Activated naive CD4-positive, alpha-beta T cell treated with anti-CD3 and anti-CD28 coated beads, Interleukin-2, amount 50 U/mL, for 16 hours (primary cell): Measurements from ENCODE around the gene PTBP1.
A peak's percentile ranks its signal among the peaks of the same experiment; 100 is the strongest.

Experiments used
- DNase-seq: peaks from one replicate; pipeline ENCODE4 v3.0.0-alpha.2; 2020

PTBP1 gene

DNA sequence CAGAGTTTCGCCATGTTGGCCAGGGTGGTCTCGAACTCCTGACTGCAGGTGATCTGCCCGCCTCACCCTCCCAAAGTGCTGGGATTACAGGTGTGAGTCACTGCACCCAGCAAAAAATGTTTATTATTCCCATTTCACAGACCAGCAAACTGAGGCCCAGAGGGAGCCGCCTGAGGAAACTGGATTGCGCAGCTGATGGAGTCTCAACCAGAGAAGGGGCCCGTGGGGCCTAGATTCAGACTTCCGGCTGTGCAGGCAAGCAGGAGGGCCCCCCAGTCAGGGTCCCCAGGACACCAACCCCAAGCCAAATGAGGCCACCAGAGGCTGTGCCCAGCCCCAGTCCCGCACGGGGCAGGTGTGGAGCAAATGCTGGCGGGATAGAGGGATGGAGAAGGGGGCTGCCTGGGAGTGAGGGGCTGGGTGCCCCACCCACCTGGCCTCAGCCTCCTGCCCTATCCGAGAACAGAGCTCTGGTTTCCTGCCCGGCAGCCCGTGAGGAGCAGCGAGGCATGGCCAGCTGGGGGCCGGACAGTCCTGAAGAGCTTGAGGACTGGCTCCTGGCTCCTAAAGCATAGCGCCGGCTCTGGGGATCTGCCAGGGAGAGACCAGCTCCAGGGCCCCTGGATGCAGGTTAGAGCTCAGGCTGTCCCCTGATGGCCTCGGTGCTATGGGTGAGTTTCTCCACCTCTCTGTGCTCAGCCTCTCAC, 24.4 kb upstream of the PTBP1 start:
- no peak for DNase-seq

DNA sequence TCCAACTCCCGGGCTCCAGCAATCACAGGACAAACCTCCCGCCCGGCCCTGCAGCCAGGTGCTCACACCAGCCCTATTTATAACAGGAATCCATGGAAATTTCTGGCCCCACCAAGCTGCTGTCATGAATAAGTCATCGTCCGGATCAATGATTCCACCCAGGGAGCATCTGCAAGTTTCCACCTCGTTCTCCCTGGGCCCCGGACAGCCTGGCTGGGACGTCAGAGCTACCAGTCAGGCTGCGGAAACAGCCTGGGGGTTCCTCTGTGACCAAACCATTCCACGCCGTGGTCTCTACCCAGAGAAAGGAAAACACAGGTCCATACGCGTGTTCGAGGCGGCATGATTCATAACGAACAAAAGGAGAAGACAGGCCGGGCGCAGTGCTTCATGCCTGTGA, 20.7 kb upstream of the PTBP1 start:
- no peak for DNase-seq

DNA sequence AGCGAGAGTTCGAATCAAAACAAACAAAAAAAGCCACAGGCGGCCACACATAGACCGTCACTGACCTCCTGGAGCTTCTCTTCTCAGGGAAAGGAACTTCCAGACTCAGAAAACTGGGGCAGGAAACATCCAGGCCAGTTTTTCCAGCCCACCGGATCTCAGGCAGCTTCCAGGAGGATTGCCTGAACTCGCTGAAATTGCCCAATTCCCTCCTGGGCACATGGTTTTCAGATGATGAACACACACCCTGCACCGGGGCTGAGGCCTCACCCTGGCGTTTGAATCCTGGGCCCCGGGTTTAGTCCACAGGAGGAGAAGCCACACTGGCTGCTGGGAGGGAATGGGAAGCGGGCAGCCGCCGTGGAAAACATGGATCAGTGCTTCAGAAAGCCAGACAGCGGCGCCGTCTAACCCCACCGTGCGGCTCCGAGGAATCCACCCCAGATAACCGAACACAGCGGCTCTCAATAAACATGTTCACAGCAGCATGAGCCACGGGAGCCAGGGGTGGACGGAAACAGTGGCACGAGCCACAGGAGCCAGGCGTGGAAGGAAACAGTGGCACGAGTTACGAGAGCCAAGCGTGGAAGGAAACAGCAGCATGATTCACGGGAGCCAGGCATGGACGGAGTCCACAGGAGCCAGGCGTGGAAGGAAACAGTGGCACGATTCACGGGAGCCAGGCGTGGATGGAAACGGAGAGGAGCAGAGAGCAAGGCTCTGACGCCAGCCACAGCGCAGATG, 18.2 kb upstream of the PTBP1 start:
- no peak for DNase-seq

DNA sequence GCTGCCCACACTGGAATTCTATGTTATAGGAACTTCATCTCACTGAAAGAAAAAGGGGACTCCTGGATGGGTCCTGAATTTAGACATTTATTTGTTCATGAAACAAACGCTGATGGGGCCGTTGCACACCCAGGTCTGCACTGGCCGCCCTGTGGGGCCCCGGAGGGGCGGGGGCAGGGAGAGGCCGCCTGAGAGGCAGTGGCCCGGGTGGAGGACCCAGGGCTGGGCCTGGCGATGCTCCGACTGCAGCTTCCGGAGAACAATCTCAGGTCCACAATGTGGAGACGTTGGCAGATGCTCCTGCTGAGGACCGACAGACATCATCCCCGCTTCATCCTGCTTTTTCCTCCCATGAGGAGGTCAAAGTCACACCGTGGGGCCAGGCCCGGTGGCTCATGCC, 16.3 kb upstream of the PTBP1 start:
- DNase-seq = no peak

DNA sequence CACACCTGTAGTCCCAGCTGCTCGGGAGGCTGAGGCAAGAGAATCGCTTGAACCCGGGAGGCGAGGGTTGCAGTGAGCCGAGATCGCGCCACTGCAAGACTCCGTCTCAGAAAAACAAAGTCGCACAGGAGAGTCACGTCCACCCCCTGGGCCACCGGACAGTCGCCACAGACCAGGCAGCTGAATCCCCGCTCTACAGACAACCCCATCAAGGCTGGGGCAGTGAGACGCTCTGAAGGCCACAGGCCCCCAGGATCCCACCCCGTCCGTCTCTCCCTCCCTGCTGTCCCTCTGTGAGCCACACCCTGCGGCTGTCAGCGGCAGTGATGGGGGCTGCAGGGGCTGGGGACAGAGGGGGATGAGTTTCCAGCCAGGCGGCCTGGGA, 15.5 kb upstream of the PTBP1 start:
- no peak for DNase-seq

DNA sequence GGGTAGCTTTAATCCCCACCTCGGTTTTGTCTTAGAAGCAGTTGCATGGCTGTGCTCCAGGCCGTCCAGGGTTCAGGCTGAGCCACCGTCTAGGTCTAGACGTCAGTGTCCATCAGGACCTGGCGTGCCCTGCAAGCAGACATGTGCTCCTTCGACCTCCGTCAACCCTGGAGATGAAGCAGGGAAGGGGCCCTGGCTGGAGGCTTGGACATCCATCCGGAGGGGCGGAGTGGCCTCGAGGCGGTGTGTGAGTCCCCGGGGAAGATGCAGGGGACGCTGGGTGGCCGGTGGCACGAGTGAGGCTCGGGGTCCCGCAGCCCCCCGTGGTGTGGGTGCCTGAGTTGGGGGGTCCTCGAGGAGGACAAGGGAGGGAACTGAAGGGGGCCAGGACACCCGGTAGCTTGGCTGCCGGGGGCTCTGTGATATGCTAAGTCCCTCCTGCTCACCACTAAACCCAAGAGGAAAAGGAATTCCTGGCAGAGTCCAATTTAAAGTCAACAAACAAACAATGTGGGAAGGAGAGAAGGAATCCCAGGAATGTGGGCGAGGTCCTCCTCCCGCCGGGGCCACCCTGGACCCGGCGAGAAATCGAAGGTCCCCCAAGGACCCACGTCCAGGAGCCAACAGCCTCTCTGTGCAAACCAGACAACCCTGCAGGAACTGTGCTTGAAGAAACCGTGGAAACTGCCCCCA, 14.9 kb upstream of the PTBP1 start:
- DNase-seq = no peak

DNA sequence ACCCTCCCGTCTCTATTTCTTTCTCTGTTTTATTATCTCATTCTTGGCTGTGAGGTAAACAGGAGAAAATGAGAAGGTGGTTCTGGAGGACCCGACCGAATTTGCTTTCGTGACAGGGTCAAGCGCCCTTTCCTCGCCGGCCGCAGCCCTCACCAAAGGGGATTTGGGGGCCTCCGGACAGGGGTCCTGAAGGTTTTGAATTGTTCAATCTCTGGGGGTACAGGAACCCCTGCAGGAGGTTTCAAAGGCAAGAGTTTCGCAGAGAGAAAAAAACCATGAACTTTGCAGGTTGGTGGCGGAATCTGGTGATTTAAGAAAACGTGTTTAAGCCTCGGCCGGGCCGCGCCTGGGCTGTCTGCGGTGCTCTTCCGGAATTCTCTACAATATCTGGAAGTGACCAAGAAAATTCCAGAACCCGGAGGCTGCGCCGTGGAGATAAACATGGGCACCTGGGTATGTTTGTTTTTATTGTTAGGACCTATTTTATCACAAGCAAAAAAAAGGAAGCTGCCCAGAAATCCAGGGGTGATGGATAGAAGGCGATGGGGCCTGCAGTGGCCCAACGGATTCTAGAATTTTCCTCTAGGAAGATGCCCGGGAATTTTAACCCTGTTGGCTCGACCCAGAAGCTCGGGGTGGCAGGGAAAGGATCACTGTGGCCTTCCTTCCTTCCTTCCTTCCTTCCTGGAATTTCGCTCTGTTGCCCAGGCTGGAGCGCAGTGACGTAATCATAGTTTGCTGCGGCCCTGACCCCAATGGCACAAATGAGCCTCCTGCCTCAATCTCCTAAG, 14.2 kb upstream of the PTBP1 start:
- no peak for DNase-seq

DNA sequence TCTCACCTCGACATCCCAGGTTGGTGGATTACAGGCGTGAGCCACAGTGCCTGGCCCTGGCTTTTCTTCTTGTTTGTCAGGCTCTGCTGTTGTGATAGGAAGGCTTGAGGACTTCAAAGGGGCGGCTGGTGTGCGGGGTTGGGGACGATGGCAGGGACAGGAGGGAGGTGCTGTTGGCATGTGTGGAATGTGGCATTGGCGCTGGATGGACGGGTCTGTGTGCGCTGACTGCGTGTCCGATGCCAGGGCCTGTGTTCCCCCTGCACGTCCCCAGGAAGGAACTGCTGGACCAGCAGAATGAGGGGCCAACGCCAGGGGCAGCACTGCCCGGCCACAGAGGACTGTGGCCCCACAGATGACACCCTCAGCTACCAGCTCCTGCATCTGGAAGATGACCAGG, 12.7 kb upstream of the PTBP1 start:
- DNase-seq = no peak

DNA sequence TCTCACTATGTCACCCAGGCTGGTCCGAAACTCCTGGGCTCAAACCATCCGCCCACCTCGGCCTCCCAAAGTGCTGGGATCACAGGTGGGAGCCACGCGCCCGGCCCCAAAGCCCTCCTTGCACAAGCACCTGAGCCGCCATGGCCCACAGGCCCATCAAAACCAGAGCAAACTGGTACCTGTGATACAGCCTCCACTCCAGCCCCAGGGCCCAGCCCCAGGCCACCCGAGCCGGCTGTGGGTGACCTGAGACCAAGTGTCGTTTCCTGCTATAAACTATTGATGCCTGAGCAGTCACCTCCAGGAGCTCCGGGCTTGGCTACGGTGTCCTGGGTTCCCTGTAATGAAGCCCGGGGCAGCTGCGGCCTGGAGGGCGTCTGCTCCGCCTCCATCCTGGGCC, 9.7 kb upstream of the PTBP1 start:
- no peak for DNase-seq

DNA sequence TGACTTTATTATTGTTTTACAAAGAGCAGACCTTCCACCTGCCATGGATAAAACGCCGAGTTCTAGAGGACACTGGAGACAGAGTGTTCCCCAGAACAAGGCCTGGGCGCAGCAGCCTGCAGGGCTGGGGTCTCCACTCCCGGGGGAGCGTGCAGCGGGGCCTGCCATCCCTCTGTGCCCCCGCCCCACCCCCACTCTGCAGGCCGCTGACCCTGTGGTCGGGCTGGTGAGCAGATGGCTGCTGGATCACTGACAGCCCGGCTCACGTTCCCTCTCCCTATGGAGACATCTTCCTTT, 8.6 kb upstream of the PTBP1 start:
- DNase-seq = no peak

DNA sequence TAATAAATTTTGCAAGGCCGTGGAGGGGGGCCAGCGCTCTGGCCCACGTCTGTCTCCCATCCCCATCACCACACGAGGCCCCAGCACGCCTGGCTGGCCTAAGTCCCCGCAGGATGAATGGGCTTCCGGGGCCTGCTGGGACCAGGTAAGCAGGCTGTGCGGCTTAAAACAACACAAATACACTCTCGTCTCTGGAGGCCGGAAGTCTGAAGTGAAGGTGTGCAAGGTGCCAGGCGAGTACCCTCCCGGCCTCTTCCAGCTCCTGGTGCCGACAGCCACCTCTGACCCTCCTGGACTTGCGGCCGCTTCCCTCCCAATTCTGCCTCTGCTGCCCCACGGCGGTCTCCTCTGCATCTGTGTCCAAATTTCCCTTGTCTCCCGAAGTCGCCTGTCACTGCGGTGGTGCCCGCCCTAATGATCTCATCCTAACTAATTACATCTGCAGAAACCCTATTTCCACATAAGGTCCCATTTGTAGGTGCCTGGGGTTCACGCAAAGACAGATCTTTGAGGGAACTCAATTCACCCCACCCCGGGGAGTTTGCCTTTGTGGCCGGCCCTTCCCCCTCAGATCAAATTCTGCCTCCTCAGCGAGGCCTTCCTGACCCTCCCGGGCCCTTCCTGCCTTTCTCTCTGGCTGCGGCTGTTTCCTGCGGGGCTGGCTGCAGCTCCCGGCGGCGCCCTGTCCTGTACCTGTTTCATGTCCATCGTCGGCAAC, 8.1 kb upstream of the PTBP1 start:
- DNase-seq = no peak

DNA sequence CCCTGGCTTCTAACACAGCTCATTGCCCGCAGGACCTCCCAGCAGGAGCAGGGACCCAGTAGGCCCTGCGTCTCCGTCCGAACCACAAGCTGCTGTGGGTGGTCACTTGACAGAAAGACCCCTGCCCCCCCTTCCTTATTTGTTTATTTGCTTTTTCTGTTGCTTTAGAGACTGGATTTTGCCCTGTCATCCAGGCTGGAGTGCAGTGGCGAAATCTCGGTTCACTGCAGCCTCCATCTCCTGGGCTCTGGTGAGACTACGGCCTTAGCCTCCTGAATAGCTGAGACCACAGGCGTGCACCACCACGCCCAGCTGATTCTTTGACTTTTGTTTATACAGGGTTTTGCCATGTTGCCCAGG, 7.6 kb upstream of the PTBP1 start:
- no peak for DNase-seq

DNA sequence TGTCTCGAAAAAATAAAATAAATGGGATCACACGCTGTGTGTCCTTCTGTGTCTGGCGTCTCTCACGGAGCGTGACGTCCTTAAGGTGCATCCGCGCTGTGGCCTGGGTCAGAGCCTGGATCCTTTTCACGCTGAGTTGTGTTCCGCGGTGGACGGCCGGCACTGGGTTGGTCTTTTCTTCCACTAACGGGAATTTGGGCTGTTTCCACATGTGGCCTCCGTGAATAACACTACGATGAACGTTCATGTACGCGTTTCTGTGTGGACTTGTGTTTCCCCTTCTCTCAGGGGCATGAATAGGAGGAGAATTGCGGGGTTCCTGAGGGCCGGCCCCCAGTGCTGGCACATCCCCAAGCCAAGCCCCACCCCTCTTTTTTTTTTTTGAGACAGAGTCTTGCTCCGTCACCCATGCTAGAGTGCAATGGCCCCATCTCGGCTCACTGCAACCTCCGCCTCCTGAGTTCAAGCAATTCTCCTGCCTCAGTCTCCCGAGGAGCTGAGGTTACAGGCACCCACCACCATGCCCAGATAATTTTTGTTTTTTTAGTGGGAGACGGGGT, 6.2 kb upstream of the PTBP1 start:
- no peak for DNase-seq

DNA sequence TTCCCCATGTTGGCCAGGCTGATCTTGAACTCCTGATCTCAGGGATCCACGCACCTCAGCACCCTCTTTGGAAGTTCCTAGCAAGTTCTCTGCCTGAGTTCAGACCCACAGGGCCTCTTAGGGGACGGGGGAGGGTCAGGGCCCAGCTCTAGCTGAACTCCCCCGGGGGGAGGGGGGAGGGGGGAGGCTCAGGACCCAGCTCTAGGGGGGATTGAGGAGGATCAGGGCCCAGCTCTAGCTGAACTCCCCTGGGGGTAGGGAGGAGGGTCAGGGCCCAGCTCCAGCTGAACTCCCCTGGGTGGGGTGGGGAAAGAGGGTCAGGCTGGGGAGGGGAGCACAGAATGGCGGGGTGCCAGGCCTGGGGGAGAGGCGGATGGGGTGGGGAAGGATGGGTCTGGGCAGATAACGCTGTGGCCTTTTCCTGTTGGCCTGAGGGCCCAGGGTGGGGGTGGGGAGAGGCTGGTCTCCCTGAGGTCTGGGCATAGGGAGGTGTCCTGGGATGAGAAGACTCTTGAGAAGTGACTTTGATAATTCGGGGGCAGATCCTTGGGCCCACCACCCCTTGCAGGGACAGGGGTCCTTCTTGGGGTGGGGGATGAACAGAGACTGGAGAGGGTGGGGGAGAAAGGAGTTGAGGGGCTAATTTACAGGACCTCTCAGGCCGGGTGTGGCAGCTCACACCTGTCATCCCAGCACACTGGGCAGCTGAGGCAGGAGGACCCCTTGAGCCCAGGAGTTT, 5.5 kb upstream of the PTBP1 start:
- DNase-seq = no peak

DNA sequence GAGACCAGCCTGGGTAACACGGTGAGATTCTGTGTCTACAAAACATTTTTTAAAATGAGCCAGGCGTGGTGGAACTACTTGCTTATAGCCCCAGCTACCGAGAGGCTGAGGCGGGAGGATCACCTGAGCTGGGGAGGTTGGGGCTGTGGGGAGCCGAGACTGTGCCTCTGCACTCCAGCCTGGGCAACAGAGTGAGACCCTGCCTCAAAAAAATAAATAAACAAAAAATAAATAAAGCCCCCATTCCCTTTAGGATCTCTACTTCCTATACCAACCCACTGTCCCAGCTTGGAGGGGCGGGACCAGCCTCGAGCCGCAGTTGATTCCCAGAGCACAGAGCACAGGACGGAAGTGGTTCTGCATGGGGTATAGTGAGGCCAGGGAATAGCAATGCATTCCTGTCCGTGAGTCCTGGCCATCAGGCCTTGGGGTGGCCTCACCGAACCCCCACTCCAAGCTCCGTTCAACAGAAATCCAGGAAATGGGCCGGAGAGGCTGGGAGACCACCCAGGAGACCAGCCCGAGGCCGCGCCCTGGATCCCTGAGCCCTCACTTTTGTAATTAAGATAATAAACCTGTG, 4.9 kb upstream of the PTBP1 start:
- no peak for DNase-seq

DNA sequence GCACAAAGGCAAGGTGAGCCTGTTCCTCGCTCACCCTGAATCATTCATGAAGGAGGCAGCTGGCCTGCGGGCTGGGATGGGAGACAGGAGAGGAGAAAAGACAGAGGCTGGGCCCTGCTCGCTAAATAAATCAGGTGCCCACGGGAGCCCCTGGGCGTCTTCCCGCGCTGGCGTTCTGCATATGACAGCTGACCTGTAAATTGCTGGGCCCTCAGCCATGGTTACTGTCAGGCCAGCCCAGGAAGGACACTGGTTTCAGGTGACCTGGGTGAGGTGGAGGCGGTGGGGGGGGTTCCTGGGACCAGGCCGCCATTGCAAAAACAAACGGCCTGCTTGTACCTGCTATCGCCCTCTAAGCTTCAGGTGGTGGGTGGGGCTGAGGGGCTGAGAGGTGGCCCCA, 3.4 kb upstream of the PTBP1 start:
- DNase-seq = no peak

DNA sequence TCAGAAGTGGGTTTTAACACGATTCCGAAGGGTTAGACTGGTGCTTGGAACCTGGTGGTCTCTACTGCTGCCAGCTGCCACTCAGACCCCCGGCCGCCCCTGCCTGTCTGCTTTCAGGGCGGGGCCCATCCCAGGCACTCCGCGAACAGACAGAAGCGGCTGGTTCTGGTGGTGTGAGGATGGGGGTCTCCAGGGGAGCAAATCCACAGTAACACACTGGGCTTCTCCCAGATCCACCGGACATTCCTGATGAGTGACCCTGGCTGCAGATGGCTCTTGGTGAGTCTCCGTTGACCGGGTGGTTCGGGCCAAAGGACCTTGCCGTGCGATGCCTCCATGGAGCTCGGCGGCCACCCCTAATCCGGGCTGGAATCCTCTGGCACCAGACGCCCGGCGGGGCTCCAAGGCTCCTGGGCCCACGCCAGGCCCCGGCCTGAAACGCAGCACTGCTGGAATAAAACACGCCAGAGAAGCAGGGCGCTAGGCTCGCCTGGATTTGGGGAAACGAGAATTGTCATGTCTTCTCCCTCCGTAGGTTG, 2.1 kb upstream of the PTBP1 start:
- no peak for DNase-seq

DNA sequence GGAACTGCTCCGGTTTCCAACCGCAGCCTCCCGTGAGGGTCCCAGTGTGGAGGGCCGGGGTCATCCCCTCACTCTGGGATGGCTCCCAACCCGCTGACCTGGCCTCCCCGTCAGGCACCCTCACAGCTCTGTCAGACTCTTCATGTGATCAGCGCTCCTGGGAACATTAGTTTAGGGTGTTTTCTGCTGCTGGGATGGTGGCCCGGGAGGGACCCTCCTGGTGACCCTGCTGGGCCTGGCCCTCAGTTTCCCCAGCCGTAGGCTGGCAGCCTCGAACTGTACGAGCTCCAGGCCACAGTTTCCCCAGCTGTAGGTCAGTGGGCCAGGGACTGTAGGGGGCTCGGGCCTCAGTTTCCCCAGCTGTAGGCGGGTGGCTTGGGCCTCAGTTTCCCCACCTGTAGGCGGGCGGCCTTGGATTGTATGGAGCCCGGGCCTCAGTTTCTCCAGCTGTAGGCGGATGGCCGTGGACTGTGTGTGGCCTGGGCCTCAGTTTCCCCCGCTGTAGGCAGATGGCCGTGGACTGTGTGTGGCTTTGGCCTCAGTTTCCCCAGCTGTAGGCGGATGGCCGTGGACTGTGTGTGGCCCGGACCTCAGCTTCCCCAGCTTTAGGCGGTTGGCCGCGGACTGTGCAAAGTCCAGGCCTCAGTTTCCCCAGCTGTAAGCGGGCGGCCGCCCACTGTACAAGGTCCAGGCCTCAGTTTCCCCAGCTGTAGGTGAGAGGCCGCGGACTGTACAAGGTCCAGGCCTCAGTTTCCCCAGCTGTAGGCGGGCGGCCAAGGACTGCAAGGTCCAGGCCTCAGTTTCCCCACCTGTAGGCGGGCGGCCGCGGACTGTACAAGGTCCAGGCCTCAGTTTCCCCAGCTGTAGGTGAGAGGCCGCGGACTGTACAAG, 1.3 kb upstream of the PTBP1 start:
- no peak for DNase-seq

DNA sequence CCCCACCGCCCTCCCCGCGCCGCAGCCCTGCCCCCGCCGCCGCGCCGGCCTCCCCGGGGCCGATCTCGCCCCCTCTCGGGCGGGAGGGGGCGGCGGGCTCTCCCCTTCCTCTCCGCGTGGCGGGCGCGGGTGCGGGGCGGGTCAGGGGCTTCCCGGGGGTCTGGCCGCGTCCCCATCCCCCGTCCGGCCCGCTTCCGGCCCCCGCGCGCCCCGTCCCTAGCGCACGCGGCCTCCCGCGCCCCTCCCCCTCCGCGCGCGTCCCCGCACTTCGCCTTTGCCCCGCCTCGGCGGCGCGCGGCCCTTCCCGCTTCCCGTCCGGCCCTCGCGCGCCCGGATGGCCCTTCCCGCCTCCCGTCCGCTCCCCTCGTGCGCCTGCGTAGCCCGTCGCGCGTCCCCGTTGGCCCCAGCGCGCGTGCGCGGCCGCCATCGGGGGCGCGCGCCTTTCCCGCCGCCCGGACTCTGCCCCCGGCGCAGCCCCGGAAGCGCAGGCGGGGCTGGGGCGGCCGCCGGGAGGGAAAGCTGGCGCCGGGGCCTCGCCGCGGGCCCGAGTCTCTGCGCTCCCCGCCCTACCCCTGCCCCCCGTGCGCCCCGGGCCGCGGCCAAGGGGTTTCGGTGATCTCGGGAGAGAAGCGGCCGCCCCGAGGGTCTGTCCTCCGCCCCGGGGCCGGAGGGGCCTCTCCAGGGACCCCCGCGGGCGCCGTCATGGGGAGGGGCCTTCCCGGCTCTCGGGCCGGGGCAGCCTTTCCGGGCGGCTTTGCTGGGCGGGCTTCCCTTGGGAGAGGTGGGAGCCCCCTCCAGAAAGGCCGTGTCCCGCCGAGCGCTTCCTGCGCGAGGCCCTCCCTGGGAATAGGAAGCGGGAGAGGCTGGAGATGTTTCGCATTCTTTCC, 519 bp downstream of the PTBP1 start:
- DNase-seq = peak; percentile 87
